Lung (tissue), 12 donors: ENCODE results near the gene ROCK2. TPM values are rescaled to one million over a fixed set of nuclear protein-coding genes. Genes with fewer than 3 reads are reported as not detected.

ENCODE experiments used
- ATAC-seq: fragments of 200-7000 bp; cut with Tn5 transposase; one replicate; pipeline ENCODE4 v1.9.1; 2020; ENCODE audit warnings: moderate number of reproducible peaks; ENCODE audit not compliant: insufficient read depth, low FRiP score
- DNase-seq, 3 donors: peaks; one replicate each; pipeline ENCODE4 v3.0.0-alpha.2; 2013 to 2017
- H3K27ac ChIP-seq, 2 donors: one replicate each; pipeline ENCODE4 v1.5.1; 2013; ENCODE audit warnings: mild to moderate bottlenecking in 2 of 2, moderate library complexity in 2 of 2, control low read depth in 1 of 2, inconsistent platforms in 1 of 2, low read depth in 1 of 2, low read length in 1 of 2
- H3K27me3 ChIP-seq, 3 donors: one replicate each; pipeline ENCODE4 v1.5.1; 2013; ENCODE audit warnings: low read length in 2 of 3; ENCODE audit not compliant: control insufficient read depth in 3 of 3, insufficient read depth in 3 of 3
- H3K36me3 ChIP-seq, 4 donors: one replicate each; pipeline ENCODE4 v1.5.1; 2013; ENCODE audit warnings: low read length in 4 of 4, mild to moderate bottlenecking in 1 of 4, moderate library complexity in 1 of 4; ENCODE audit not compliant: control insufficient read depth in 4 of 4, insufficient read depth in 4 of 4
- H3K4me1 ChIP-seq, 5 donors: one replicate each; pipeline ENCODE4 v1.5.1; 2013; ENCODE audit warnings: low read length in 5 of 5, mild to moderate bottlenecking in 2 of 5, moderate library complexity in 1 of 5; ENCODE audit not compliant: control insufficient read depth in 5 of 5, insufficient read depth in 5 of 5
- H3K4me3 ChIP-seq: one replicate; pipeline ENCODE4 v1.5.1; 2013; ENCODE audit warnings: mild to moderate bottlenecking, control low read depth, moderate library complexity
- H3K9ac ChIP-seq, 2 donors: one replicate each; pipeline ENCODE4 v1.5.1; 2013; ENCODE audit warnings: low read length in 2 of 2, control low read depth in 1 of 2; ENCODE audit not compliant: insufficient read depth in 1 of 2
- H3K9me3 ChIP-seq, 4 donors: one replicate each; pipeline ENCODE4 v1.5.1; 2013; ENCODE audit warnings: low read length in 3 of 4, mild to moderate bottlenecking in 1 of 4, moderate library complexity in 1 of 4; ENCODE audit not compliant: control insufficient read depth in 4 of 4, insufficient read depth in 3 of 4
- WGBS, 2 donors: extraction: QIAGEN DNeasy Blood & Tissue Kit; methylation state at CpG; one replicate each; pipeline ENCODE4 v1.1.7; 2013; 5-methylcytosine and 5-hydroxymethylcytosine counted together
- polyA plus RNA-seq, 2 donors: library from polyadenylated mRNA; stranded (reverse); fragments of 200-250 nt; gene quantifications; one replicate each; pipeline ENCODE4 v1.2.1, GENCODE V29; 2013
- total RNA-seq, 2 donors: library from RNA; depleted of rRNA in 1 of 2; stranded (reverse); fragments of >200 nt in 1 of 2; gene quantifications; one replicate each; pipeline ENCODE4 v1.2.1, GENCODE V29; 2014 to 2021
- TF ChIP-seq, protein P1 (sequence below): IDR thresholded peaks from 2 replicates; pipeline ENCODE4 v1.5.1; 2012; ENCODE audit warnings: mild to moderate bottlenecking; ENCODE audit errors: control extremely low read depth, extremely low read depth
- donor health status: control.
- donor health status: control.
- donor health status: Bipolar disorder and iron deficiency.
- donor health status: healthy.
- donor health status: DM: yes; HTN: yes; CAD: no.

The ROCK2 gene
- total and polyA plus RNA-seq, 4 donors: 8.0 to 103 (median 28.7) TPM

DNA sequence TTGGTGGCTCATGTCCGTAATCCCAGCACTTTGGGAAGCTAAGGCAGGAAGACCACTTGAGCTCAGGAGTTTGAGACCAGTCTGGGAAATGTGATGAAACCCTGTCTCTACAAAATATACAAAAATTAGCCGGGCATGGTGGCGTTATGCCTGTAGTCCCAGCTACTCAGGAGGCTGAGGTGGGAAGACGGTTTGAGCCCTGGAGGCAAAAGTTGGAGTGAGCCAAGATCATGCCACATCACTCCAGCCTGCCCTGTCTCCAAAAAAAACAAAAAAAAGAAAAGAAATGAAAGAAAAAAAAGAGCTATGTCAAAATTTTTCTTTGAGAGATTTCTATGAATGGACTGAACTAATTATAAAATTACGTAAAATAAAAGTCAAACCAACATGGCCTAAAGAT lies 34.7 kb downstream of the ROCK2 start:
- DNase-seq: no peak
- no peaks in the 10 kb centered on the region for H3K9me3 ChIP-seq
- TF ChIP-seq, protein P1, sequence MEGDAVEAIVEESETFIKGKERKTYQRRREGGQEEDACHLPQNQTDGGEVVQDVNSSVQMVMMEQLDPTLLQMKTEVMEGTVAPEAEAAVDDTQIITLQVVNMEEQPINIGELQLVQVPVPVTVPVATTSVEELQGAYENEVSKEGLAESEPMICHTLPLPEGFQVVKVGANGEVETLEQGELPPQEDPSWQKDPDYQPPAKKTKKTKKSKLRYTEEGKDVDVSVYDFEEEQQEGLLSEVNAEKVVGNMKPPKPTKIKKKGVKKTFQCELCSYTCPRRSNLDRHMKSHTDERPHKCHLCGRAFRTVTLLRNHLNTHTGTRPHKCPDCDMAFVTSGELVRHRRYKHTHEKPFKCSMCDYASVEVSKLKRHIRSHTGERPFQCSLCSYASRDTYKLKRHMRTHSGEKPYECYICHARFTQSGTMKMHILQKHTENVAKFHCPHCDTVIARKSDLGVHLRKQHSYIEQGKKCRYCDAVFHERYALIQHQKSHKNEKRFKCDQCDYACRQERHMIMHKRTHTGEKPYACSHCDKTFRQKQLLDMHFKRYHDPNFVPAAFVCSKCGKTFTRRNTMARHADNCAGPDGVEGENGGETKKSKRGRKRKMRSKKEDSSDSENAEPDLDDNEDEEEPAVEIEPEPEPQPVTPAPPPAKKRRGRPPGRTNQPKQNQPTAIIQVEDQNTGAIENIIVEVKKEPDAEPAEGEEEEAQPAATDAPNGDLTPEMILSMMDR: no peak
- H3K9ac ChIP-seq: no peak overlapping the region
- H3K4me3 ChIP-seq: no peak overlapping the region
- WGBS, 2 donors: 85 to 96% methylated on average over 5 of the region's 5 CpGs
- H3K27ac ChIP-seq: no peak overlapping the region
- H3K27me3 ChIP-seq: no peaks in the 10 kb centered on the region
- H3K36me3 ChIP-seq: no peaks in the 10 kb centered on the region
- H3K4me1 ChIP-seq: peaks cover 0 to 14% (median 7%) of the 10 kb centered on the region in 5 donors
- ATAC-seq: no peak

DNA sequence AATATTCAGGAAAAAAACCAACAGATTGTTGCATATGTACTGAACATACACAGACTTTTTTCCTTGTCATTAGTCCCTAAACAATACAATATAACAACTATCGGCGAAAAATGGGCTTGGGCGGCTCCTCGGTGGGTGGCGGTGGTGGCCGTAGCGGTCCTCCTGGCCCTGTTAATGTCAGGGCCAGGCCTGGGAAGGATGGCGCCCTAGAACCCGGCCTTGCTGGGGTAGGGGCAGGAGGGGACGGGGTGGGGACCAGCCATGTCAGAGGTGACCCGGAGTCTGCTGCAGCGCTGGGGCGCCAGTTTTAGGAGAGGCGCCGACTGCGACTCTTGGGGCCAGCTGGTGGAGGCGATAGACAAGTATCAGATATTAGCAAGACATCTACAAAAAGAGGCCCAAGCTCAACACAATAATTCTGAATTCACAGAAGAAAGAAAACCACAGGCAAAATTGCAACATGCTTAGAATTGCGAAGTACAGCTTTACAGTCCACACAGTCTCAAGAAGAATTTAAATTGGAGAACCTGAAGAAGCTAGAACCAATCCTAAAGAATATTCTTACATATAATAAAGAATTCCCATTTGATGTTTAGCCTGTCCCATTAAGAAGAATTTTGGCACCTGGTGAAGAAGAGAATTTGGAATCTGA lies 36.5 kb downstream of the ROCK2 start:
- no peak for DNase-seq
- no peak for ATAC-seq
- WGBS, 2 donors: 96 to 98% methylated on average over 18 of the region's 18 CpGs
- TF ChIP-seq, protein P1: no peak
- Histone ChIP-seq H3K4me1 (peaks cover 0 to 25% (median 7%) of the 10 kb centered on the region in 5 donors), H3K27ac (no peak overlapping the region), H3K4me3 (no peak overlapping the region), H3K9me3 (no peaks in the 10 kb centered on the region), H3K27me3 (no peaks in the 10 kb centered on the region), H3K36me3 (no peaks in the 10 kb centered on the region), H3K9ac (no peak overlapping the region)

DNA sequence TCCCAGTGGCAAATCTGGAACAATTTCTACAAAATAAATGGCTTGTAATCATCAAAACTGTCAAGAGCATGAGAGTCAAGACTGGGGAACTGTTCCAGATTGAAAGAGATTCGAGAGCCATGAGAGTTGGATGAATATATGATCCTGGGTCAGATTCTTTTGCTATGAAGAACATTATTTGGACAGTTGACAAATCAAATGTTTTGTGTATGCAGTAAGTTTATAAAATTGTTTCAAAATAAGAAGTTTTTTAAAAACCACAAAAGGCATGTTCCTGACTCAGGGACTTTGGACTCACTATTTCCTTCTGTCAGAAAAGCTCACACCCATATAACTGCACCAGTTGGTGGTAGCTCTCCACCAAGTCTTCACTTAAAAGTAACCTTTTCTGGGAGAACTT lies 38.5 kb downstream of the ROCK2 start:
- H3K36me3 ChIP-seq: no peaks in the 10 kb centered on the region
- H3K9ac ChIP-seq: no peak overlapping the region
- no peaks in the 10 kb centered on the region for H3K27me3 ChIP-seq
- TF ChIP-seq, protein P1: no peak
- 54 to 71% methylated on average over 1 of the region's 1 CpG for WGBS, 2 donors
- ATAC-seq (no peak), DNase-seq (peak in 1 of 3 donors; percentile 49)
- no peaks in the 10 kb centered on the region for H3K9me3 ChIP-seq
- H3K27ac ChIP-seq: no peak overlapping the region
- peaks cover 0 to 23% (median 7%) of the 10 kb centered on the region in 5 donors for H3K4me1 ChIP-seq
- H3K4me3 ChIP-seq: no peak overlapping the region

DNA sequence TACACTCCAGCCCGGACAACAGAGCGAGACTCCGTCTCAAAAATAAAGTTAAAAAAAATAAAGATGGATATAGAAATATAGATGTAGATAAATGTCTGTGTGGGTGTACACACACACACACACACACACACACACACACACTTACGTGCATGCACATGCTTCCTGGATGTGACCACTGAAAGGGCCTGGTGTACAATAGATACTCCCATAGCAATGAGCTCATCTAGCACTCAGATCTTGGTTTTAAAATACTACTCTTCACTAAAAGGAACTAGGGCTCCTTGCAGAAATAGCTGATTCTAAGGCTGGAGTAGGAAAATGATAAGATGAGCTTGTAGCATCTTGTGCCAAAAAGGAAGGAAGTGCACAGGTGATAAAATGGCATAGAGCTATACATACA lies 39.1 kb downstream of the ROCK2 start:
- Histone ChIP-seq H3K4me1 (peaks cover 0 to 23% (median 7%) of the 10 kb centered on the region in 5 donors), H3K27ac (no peak overlapping the region), H3K36me3 (no peaks in the 10 kb centered on the region), H3K9ac (no peak overlapping the region), H3K4me3 (no peak overlapping the region), H3K27me3 (no peaks in the 10 kb centered on the region), H3K9me3 (no peaks in the 10 kb centered on the region)
- DNase-seq (no peak), ATAC-seq (no peak)
- TF ChIP-seq, protein P1: no peak
- WGBS, 2 donors: 82 to 98% methylated on average over 4 of the region's 4 CpGs
